HG03460 (cell line): ENCODE measurements around the gene HIRIP3.
"Not testable (repeated sequence)": the region's sequence is repeated elsewhere in the genome, so short reads cannot be mapped to it uniquely, and the experiment has no call there.

Experiments used
- ATAC-seq: cut with Tn5 transposase; IDR thresholded peaks from one replicate; pipeline ENCODE4 v1.9.1; 2021; ENCODE audit not compliant: unreplicated experiment

Gene HIRIP3, protein sequence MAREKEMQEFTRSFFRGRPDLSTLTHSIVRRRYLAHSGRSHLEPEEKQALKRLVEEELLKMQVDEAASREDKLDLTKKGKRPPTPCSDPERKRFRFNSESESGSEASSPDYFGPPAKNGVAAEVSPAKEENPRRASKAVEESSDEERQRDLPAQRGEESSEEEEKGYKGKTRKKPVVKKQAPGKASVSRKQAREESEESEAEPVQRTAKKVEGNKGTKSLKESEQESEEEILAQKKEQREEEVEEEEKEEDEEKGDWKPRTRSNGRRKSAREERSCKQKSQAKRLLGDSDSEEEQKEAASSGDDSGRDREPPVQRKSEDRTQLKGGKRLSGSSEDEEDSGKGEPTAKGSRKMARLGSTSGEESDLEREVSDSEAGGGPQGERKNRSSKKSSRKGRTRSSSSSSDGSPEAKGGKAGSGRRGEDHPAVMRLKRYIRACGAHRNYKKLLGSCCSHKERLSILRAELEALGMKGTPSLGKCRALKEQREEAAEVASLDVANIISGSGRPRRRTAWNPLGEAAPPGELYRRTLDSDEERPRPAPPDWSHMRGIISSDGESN

DNA sequence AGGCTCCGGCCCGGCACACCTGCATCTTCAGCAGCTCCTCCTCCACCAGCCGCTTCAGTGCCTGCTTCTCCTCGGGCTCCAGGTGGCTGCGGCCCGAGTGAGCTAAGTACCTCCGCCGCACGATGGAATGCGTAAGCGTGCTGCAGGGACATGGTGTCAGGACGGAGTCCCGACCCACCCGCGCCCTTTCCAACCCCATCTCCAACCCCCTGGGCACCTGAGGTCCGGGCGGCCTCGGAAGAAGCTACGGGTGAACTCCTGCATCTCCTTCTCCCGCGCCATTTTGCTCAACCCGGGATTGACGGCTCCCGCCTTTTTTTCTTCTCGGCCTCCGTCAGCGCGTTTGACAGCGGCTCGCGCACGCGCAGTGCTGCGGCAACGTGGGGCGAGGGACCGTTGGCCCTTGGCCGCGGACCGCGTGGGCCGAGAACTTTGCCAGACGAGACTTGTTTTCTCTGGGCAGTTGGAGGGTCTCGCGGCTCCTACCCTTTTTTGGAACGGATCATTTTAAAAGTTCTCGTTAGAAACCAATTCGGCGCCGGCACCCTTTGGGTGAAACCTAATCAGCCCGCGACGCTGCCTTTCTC, at the start of gene HIRIP3:
TSS of gene HIRIP3 (minus strand) at position 294 of the 587 bp plus-strand sequence. CDS start at position 282, 12 bp downstream.
- peak; percentile 38 for ATAC-seq

DNA sequence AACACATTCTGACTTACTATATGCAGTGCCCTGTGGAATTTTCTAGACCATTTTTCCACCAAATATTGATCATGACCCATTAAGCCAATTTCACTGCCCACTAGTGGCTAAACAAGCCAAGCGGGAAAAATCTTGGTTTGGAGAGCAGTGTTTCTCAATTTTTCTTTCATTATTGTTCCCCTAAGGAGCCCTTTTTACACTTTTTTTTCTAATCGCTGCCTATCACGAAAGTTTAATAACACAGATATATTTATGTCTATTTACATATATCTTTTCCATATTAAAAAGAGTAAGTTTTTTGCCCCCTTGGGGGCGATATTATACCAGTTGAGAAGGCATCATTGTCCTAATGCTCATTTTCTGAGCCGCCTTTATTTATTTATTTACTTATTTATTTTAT, 46.4 kb upstream of the HIRIP3 start:
- no peak for ATAC-seq

DNA sequence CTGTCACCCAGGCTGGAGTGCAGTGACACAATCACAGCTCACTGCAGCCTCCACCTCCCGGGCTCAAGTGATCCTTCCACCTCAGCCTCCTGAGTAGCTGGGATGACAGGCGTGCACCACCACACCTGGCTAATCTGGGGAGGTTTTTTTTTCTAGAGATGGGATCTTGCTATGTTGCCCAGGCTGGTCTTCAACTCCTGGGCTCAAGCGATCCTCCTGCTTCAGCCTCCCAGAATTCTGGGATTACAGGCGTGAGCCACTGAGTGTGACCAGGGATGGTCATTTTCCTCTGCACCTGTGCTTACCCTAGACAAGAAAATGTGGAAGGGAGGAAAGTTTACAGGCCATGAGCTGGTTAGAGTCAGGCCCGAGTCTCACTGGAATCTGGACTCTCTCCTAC, 45.3 kb upstream of the HIRIP3 start:
- ATAC-seq, result not testable (repeated sequence)

DNA sequence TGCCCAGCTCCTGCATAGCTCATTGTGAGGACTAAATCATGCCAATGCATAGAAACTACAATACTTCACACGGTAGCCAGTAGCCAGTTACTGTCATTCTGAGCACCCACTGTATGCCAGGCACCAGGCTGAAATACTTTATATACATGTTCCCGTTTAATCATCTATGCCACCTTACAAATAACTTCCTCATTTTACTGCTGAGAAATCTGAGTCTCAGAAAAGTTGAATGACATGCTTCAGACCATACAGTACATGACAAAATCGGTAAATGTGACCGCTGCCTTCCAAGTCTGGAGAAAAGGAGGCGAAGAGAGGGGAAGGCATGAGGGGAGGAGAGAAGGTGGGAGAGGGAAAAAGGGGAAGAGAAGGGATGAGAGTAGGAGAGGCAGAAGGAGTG, 44.8 kb upstream of the HIRIP3 start:
- no peak for ATAC-seq

DNA sequence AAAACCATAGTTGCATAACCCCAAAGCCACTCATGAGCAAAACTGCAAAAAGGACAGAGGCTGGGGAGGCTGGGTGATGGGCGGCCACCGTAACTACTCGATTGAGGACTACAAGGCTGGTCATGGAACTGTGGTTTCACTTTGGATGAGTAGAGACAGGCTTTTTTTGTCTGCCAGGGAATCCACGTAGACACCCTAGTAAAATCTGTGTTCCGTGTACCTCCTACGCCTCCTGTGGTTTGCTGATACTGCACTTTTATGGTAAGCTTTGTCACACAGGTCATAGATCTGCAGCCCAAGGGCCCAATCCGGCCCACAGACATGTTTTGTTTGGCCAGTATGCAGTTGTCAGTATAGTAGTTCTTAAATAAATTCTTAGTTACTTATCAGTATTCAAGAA, 37.9 kb upstream of the HIRIP3 start:
- no peak for ATAC-seq

DNA sequence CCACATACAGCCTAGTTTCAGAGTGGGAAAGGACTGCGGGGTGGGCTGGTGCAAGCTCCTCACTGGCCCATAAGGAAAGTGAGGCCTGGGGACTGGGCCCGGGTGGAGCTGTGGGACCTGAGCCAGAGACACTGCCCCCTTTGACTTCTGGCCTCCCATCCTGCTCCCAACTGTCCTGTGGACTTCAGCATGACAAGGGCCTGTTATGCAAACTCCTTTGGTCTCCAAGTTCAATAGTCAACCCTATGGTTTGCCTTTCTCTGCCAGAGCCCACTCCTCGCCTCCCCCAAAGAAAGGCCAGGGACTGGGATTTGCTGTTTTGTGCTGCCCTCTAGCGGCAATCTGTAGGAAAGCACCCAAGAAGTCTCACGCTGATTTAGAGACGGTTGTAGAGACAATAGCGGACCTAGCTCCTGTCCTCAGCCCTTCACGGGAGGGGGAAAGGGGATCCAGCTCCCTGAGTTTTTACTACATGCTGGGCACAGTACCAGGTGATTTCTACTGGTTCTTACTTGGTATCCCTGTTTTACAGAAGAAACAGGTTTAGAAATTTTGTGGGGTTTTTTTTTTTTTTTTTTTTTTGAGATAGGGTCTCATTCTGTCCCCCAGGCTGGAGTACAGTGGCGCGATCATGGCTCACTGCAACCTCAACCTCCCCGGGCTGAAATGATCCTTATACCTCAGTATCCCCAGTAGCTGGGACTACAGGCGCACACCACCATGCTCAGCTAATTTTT, 36.8 kb upstream of the HIRIP3 start:
- ATAC-seq, result no peak

DNA sequence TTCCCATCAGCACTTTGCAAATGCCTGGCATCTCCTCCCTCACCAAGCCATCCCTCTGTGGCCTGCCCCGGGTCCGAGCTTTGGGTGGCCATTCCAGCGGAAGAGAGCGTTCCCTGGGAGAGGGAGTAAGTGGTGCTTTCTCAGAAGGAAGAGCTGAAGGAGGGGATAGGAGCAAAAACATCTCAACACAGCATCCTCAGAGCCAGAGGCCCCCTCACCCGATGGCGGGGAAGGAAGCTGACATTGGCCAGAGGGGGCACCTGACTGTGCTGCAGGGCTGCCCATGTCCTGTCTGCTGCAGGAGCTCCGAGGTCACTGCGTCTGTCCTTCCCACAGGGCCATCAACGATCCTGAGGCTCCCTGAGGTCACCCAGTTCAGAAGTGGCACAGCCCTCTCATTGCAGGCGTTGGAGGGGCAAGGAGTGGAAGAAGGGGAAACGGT, 36.1 kb upstream of the HIRIP3 start:
- no peak for ATAC-seq

DNA sequence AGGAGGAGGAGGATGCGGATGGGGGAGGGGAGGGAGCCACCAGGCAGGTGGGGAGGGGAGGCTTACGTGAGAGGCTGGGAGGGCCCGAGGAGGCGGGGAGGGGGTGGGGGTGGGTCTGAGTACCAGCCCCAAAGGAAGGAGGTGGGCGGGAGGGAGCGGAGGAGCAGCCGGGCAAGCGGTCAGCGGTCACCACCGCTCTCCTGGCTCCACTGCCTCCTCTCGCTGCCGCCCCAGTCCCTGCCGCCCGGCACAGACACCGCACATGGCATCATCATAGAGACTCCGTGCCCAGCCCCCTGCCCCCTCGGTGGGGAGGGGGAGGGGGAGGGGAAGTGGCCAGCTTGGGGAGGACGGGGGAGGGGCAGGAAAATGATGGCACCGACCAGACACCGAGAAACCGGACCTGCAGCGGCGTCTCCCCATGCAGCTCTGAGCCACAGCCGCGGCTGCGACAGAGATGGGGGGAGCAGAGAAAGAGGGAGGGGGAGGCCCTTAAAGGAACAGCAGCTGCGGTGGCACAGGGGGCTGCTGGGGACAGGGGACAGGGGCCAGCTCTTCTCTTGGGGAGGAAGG, 35.5 kb upstream of the HIRIP3 start, which contains the start of gene TLCD3B:
TSS of gene TLCD3B (minus strand) at position 431 of the 573 bp plus-strand sequence. CDS start 744 bp downstream, outside the sequence.
- ATAC-seq, result no peak

DNA sequence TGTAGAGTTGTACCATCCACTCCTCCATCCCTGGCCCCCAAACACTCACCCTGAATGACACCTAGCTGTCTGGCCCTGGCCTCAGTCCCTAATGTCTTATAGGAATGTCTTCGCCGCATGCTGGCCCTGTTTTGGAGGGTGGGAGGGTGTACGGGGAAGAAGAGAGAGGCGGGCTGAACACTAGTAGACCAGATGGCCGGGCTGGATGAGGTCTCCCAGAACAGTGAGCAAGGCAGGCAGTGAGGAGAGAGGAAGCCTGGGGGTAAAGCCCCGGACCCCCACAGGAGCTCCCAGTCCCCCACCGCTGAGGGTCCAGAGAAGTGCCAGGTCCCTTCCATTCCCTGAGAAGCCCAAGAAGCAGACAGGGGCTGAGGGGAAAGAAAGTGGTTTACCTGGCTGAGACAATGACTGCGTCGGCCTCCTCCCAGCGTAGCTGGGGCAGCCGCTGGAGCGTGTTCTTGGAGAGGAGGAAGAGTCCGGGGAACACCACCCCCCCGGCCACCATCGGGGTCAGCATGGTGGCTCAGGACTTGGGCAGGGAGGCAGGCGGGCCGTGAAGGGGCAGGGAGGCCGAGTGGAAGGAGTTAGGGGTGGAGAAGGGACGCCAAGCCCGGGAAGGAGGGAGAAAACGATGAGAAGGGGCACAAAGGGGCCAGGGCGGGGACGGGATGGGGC, 34.7 kb upstream of the HIRIP3 start:
- no peak for ATAC-seq

DNA sequence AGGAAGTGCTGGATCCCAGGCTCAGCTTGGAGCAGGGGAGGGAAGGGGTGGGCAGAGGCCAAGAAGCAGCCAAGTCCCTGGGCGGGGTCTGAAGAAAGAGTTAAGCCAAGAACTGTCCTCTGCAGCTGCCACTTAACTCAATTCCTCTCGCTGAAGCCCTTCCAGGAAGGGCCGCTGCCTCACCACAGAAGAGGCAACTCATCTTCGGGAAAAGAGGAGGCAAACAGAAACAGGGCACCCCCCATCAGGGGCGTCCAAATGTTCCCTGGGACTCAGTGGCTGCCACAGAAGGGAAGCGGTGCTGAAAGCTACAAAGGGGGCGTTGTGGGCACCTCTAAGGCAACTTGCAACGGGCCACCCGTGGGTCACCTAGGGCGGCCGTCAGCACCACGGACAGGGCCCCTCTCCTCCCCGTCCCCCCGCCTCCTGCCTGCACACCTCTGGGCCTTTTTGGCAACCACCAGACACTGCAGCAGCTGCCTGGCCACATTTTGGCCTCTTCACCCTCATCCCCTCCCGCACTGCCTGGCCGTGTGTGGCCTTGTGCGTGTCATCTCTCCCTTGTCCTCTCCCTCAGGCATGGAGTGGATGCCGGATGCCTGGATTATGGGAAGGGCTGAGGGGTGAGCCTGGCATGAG, 33.1 kb upstream of the HIRIP3 start:
- ATAC-seq, result no peak

DNA sequence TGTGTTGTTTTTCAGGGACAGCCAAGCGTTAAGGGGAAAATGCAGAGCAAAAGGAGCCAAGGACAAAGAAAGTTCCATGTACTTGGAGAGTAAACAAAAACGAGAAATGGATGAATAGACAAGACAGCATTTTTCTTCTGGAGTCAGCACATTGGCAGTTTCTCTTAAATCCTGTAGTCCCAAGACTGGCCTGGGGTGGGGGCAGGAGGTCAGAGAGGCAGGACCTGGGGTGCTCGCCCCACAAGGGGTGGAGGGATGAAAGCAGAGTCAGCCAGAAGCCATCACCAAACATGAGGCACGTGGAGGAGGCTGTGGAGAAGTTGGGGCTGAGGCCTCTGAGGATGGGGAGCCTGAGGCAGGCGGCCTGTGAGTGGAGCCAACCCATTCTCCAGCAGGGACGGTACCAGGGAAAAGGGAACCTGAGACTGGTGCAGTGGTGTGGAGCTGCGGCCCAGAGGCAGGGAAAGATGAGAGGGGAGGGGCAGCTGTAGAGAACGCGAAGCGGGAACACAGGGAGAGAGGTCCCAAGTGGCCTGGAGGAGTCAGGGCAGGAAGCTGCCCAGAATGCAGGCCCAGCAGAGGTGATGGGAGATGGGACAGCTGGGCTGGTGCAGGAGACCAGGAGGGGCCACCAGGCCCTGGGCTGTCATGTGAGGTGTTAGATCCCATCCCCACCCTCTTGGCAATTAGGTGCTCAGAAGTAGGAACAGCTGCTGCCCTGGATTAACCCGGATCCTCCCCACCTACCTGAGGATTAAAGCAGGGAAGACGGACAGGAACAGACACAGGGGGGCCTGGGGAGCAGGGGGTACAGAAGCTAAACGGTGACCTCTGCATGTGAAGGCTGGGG, 32.4 kb upstream of the HIRIP3 start:
- ATAC-seq, result no peak

DNA sequence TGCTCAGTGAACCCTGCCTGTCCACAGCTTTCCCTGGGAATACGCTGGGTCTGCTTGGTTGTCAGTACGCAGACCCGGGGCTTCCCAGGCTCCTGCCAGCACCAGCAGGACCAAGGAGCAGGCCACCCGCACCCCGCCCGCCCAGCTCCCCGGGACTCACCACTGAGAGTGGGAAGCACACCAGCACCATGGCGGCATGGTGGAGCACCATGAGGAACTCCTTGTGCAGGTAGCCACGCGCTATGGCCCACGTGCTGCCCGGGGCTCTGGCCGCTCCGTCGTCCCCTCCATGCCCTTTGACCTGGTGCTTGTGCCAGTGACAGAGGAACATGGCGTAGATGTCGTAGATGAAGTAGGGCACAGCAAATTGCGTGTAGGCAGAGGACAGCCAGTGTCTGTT, 31.0 kb upstream of the HIRIP3 start:
- no peak for ATAC-seq

DNA sequence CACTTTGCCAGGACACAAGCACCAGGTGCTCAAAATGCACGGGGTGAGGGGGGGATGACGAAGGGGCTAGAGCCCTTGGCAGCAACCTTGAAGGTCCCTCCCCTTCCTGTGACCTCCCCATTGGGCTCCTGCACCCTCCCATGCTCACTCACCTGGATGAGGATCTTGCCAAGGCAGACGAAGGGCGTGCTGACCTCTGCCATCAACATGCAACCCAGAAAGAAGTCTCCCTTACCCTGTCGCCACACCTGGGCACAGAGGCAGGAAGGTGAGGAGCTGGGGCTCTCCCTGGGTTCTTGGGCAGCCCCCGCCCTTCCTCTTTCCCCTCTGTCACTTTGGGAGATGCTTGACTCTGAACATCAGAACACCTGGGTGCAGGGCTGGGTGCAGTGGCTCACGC, 30.2 kb upstream of the HIRIP3 start:
- no peak for ATAC-seq

DNA sequence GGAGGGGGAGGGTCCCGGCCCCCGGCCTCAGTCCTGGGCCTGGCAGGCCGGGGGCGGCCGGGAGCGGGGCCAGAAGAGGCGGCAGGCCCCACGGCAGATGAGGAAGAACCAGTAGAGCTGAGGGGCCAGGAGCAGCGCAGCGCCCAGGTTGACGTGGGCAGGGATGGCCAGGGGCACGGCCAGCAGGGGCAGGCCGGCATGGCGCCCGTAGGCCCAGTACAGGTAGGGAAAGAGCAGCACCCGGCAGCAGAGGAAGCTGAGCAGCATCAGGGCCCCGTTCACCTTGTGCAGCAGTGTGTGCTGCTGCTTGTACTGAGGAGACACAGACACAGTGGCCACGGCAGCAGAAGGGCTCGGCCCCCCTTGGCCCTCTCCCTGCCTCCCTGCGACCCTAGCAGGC, 29.7 kb upstream of the HIRIP3 start:
- ATAC-seq, result no peak

DNA sequence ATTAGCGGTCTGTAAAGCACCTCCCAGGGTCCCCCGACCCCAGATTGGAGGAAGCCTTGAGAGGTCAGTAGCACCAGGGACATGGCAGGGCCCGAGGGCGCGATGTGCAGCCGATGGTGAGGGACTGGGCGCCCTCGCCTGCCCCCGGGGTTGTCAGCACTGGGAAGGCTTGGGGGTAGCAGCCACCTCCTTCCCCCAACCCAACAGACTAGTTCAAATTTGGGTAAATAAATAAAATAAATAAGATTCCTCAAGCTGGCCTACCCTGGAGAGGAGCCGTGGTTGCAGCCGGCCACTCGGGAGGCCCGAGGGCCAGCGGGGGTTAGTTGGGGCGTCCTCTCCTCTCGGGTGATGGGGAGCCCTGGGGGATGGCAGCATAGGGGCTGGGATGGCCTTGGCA, 29.0 kb upstream of the HIRIP3 start:
- no peak for ATAC-seq

DNA sequence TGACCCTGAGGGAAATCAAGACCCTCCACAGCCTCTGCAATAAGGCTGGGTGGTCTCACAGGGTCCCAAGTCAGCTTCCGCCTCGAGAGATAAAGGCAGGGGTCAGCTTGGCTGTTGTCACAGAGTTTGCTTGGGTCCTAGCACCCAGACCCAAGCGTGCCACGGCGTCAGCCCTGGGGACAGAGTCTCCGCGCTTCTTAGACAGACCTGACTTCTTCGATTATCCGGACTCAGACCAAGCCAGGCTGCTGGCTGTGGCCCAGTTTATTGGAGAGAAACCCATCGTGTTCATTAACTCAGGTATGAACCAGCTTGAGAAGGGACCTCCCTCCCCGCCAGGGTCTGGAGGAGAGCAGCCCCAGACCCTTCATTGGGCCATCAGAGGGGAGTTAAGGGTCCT, 28.2 kb upstream of the HIRIP3 start:
- no peak for ATAC-seq

DNA sequence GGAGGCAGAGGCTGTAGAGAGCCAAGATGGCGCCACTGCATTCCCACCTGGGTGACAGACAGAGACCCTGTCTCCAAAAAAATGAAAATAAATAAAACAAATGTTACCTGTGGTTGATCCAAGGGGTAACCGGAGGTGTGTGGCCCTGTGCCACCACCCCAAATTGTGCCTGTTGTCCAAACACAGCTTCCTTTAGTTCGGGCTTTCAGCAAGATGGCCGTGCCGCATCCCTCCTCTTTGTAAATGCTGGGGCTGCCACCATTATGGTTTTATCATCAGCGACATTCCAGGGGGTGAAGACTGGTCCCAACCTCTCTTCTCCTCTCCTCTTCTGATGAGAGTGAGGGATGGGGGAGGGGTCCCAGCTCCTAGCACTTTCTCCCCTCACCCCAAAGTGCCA, 27.5 kb upstream of the HIRIP3 start, which contains the start of gene C16orf92:
TSS of gene C16orf92 (plus strand) at position 312 of the 400 bp plus-strand sequence. CDS start 143 bp downstream, outside the sequence.
- no peak for ATAC-seq

DNA sequence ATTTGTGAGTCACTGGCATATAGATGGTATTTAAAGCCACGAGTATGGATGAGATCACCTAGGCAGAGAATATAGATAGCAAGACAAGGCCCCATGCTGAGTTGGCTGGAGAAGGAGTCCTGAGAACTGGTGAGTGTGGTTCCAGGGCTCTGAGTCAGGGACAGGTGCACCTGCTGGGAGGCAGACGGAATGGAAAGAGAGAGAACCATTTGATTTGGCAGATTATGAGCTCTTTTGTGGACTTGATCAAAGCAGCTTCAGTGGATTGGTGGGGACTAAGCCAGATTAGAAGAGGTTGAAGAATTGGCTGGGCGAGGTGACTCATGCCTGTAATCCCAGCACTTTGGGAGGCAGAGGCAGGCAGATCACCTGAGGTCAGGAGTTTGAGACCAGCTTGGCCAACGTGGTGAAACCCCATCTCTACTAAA, 23.3 kb upstream of the HIRIP3 start:
- ATAC-seq, result no peak

DNA sequence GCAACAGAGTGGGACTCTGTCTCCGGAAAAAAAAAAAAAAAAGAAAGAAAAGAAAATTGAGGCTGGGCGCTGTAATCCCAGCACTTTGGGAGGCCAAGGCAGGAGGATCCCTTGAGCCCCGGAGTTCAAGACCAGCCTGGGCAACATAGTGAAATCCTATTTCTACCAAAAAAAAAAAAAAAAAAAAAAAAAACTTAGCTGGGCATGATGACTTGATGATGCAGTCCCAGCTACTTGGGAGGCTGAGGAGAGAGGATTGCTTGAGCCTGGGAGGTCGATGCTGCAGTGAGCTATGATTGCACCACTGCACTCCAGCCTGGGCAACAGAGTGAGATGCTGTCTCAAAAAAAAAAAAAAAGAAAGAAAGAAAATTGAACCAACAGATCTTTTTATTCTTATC, 22.5 kb upstream of the HIRIP3 start:
- not testable (repeated sequence) for ATAC-seq
